ENCODE measurements around the gene RAP1A.
"Not testable (repeated sequence)": the region's sequence is repeated elsewhere in the genome, so short reads cannot be mapped to it uniquely, and the experiment has no call there.

Gene RAP1A

GRCh38 chr1:111665497-111665896 is 45.9 kb downstream of the RAP1A start:
- DNase-seq (ENCODE audit: low spot score), result no peak

GRCh38 chr1:111666828-111667227 is 47.2 kb downstream of the RAP1A start:
- no peak for DNase-seq (ENCODE audit: low spot score)

- DNase-seq (ENCODE audit: low spot score), result no peak
Observed at GRCh38 chr1:111669268-111669667, 49.7 kb downstream of the RAP1A start.

- no peak for DNase-seq (ENCODE audit: low spot score)
Observed at GRCh38 chr1:111671852-111672251, 52.3 kb downstream of the RAP1A start.

- no peak for DNase-seq (ENCODE audit: low spot score)
Observed at GRCh38 chr1:111672331-111672730, 52.7 kb downstream of the RAP1A start.

- DNase-seq (ENCODE audit: low spot score), result no peak
Observed at GRCh38 chr1:111677604-111678003, 58.0 kb downstream of the RAP1A start.

GRCh38 chr1:111679541-111679940 is 60.0 kb downstream of the RAP1A start:
- no peak for DNase-seq (ENCODE audit: low spot score)

GRCh38 chr1:111680212-111680800 is 60.7 kb downstream of the RAP1A start:
- not testable (repeated sequence) for DNase-seq (ENCODE audit: low spot score)

GRCh38 chr1:111685293-111686153 is 65.9 kb downstream of the RAP1A start:
- not testable (repeated sequence) for DNase-seq (ENCODE audit: low spot score)

- DNase-seq (ENCODE audit: low spot score), result no peak
Observed at GRCh38 chr1:111690306-111690617, 70.7 kb downstream of the RAP1A start.

- no peak for DNase-seq (ENCODE audit: low spot score)
Observed at GRCh38 chr1:111691886-111692285, 72.3 kb downstream of the RAP1A start.

GRCh38 chr1:111695801-111696200 is 76.2 kb downstream of the RAP1A start:
- DNase-seq (ENCODE audit: low spot score), result no peak

- no peak for DNase-seq (ENCODE audit: low spot score)
Observed at GRCh38 chr1:111696330-111696729, 76.7 kb downstream of the RAP1A start.

- no peak for DNase-seq (ENCODE audit: low spot score)
Observed at GRCh38 chr1:111699268-111699667, 79.7 kb downstream of the RAP1A start.

- no peak for DNase-seq (ENCODE audit: low spot score)
Observed at GRCh38 chr1:111702504-111703050, 83.0 kb downstream of the RAP1A start.

- no peak for DNase-seq (ENCODE audit: low spot score)
Observed at GRCh38 chr1:111704240-111704639, 84.7 kb downstream of the RAP1A start.

GRCh38 chr1:111704776-111705175 is 85.2 kb downstream of the RAP1A start:
- DNase-seq (ENCODE audit: low spot score), result peak; percentile 31

- no peak for DNase-seq (ENCODE audit: low spot score)
Observed at GRCh38 chr1:111705841-111706240, 86.3 kb downstream of the RAP1A start.

GRCh38 chr1:111706921-111707320 is 87.3 kb downstream of the RAP1A start:
- DNase-seq (ENCODE audit: low spot score), result no peak

GRCh38 chr1:111707906-111708305 is 88.3 kb downstream of the RAP1A start:
- DNase-seq (ENCODE audit: low spot score), result no peak

GRCh38 chr1:111709986-111710385 is 90.4 kb downstream of the RAP1A start:
- DNase-seq (ENCODE audit: low spot score), result no peak

GRCh38 chr1:111716333-111716732 is 96.7 kb downstream of the RAP1A start:
- no peak for DNase-seq (ENCODE audit: low spot score)

GRCh38 chr1:111717450-111717849 is 97.9 kb downstream of the RAP1A start:
- DNase-seq (ENCODE audit: low spot score), result no peak

- no peak for DNase-seq (ENCODE audit: low spot score)
Observed at GRCh38 chr1:111719135-111719534, 99.5 kb downstream of the RAP1A start.
